Activated naive CD8-positive, alpha-beta T cell (primary cell): ENCODE results near the gene UBXN6.

Experiments used
- H3K27ac Mint-ChIP-seq: one replicate; pipeline ENCODE4 v1.8.0; 2021; ENCODE audit warnings: mixed read lengths
- H3K27me3 Mint-ChIP-seq: one replicate; pipeline ENCODE4 v1.8.0; 2021; ENCODE audit warnings: mixed read lengths
- H3K36me3 Mint-ChIP-seq: one replicate; pipeline ENCODE4 v1.8.0; 2021; ENCODE audit warnings: mixed read lengths
- H3K4me1 Mint-ChIP-seq: one replicate; pipeline ENCODE4 v1.8.0; 2021; ENCODE audit warnings: low read depth, mixed read lengths
- H3K4me3 Mint-ChIP-seq: one replicate; pipeline ENCODE4 v1.8.0; 2021; ENCODE audit warnings: mild to moderate bottlenecking, mixed read lengths
- H3K9me3 Mint-ChIP-seq: one replicate; pipeline ENCODE4 v1.8.0; 2021; ENCODE audit warnings: low read depth, mixed read lengths

The UBXN6 gene

GRCh38 chr19:4416268-4416667, 41.3 kb downstream of the UBXN6 start:
- Mint-ChIP-seq H3K4me3 (no peak overlapping the region), H3K4me1 (no peaks in the 10 kb centered on the region), H3K27me3 (no peaks in the 10 kb centered on the region)

DNA sequence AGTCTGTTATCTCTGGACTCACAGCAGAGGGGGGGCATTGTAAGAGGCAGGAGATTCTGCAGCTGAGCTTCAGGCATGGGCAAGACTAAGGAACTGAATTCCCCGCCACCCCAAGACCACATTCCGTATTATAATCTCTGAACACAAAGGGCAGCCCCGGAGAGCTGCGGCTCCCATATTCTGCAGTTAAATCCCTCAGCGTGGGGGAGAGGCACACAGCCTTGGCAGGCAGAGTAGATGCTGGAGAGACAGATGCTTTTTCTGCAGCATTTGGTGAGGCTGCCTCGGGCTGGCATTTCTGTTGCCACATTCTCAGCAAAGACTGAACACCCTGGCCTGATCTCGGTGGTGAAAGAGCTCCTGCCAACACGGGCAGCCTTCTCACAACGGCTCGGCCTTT, 42.2 kb downstream of the UBXN6 start:
- peaks cover 8% of the 10 kb centered on the region for H3K36me3 Mint-ChIP-seq
- no peaks in the 10 kb centered on the region for H3K4me1 Mint-ChIP-seq
- no peak overlapping the region for H3K27ac Mint-ChIP-seq
- H3K4me3 Mint-ChIP-seq = no peak overlapping the region
- no peaks in the 10 kb centered on the region for H3K9me3 Mint-ChIP-seq
- H3K27me3 Mint-ChIP-seq = no peaks in the 10 kb centered on the region

More at GRCh38 chr19:4416268-4416667, 41.3 kb downstream of the UBXN6 start:
- Mint-ChIP-seq H3K27ac (no peak overlapping the region), H3K9me3 (no peaks in the 10 kb centered on the region), H3K36me3 (peaks cover 8% of the 10 kb centered on the region)

DNA sequence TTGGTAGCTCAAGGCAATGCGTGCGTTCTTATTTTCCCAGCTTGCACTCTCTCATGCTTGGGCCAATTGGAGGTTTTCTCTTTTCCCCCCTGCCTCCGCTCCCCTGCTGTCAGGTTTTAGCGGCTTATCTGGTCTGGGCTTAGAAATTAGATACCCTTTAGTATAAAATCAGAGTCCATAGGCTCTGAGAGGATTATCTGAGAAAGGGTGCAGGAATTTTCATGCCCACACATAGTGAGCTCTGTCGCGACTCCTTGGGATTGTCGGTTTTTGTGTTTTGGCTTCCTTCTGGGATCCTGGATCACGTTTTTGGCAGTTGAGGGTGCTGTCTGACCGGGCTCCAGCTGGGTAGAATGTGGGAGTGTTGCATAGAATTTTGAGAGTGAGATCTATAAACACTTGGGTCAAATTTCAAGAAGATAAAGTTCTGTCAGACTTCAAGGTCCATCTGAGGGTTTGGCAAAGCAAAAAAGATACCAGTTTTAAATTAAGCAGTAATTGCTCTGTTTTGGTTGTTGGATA, 42.7 kb downstream of the UBXN6 start:
- Mint-ChIP-seq H3K36me3 (peaks cover 7% of the 10 kb centered on the region), H3K27ac (no peak overlapping the region), H3K4me1 (no peaks in the 10 kb centered on the region), H3K9me3 (no peaks in the 10 kb centered on the region), H3K27me3 (no peaks in the 10 kb centered on the region), H3K4me3 (no peak overlapping the region)

- no peaks in the 10 kb centered on the region for H3K4me1 Mint-ChIP-seq
- H3K9me3 Mint-ChIP-seq = no peaks in the 10 kb centered on the region
- peaks cover 5% of the 10 kb centered on the region for H3K36me3 Mint-ChIP-seq
- no peak overlapping the region for H3K4me3 Mint-ChIP-seq
- no peak overlapping the region for H3K27ac Mint-ChIP-seq
- H3K27me3 Mint-ChIP-seq = no peaks in the 10 kb centered on the region
Observed at GRCh38 chr19:4414144-4414799, 43.3 kb downstream of the UBXN6 start.

GRCh38 chr19:4413588-4413987, 44.0 kb downstream of the UBXN6 start:
- H3K36me3 Mint-ChIP-seq = peaks cover 5% of the 10 kb centered on the region
- H3K4me3 Mint-ChIP-seq = no peak overlapping the region
- no peaks in the 10 kb centered on the region for H3K27me3 Mint-ChIP-seq
- H3K27ac Mint-ChIP-seq = no peak overlapping the region
- no peaks in the 10 kb centered on the region for H3K4me1 Mint-ChIP-seq
- no peaks in the 10 kb centered on the region for H3K9me3 Mint-ChIP-seq

DNA sequence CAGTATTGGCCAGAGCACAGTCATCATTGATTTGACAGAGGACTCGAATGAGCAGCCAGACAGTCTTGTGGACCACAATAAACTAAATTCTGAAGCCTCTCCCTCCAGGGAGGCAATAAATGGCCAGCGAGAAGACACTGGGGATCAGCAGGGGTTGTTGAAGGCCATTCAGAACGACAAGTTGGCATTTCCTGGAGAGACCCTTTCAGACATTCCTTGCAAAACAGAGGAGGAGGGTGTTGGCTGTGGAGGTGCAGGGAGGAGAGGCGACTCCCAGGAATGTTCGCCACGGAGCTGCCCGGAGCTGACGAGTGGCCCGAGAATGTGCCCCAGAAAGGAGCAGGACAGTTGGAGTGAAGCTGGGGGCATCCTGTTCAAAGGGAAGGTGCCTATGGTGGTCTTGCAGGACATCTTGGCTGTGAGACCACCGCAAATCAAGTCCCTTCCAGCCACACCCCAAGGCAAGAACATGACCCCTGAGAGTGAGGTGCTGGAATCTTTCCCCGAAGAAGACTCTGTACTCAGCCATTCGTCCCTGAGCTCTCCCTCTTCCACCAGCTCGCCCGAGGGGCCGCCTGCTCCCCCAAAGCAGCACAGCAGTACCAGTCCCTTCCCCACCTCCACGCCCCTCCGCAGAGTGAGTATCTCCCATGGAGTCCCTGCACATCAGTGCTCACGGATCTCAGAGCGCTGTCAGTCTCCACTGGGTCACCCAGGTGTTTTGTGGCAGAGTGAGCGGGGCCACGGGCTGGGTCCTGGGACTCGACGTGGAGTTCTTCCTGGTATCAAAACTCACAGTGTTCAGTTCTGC, 48.3 kb downstream of the UBXN6 start:
- H3K36me3 Mint-ChIP-seq = peaks cover 1% of the 10 kb centered on the region
- no peaks in the 10 kb centered on the region for H3K9me3 Mint-ChIP-seq
- H3K4me3 Mint-ChIP-seq = no peak overlapping the region
- H3K27me3 Mint-ChIP-seq = no peaks in the 10 kb centered on the region
- H3K4me1 Mint-ChIP-seq = peaks cover 5% of the 10 kb centered on the region
- H3K27ac Mint-ChIP-seq = no peak overlapping the region

GRCh38 chr19:4406626-4407025, 51.0 kb downstream of the UBXN6 start:
- peaks cover 3% of the 10 kb centered on the region for H3K36me3 Mint-ChIP-seq
- H3K27me3 Mint-ChIP-seq = no peaks in the 10 kb centered on the region
- no peaks in the 10 kb centered on the region for H3K9me3 Mint-ChIP-seq
- H3K4me1 Mint-ChIP-seq = peaks cover 19% of the 10 kb centered on the region
- H3K27ac Mint-ChIP-seq = no peak overlapping the region
- no peak overlapping the region for H3K4me3 Mint-ChIP-seq

GRCh38 chr19:4405977-4406376, 51.6 kb downstream of the UBXN6 start:
- Mint-ChIP-seq H3K4me1 (peaks cover 26% of the 10 kb centered on the region), H3K4me3 (no peak overlapping the region), H3K27ac (no peak overlapping the region), H3K9me3 (no peaks in the 10 kb centered on the region), H3K27me3 (no peaks in the 10 kb centered on the region), H3K36me3 (peaks cover 3% of the 10 kb centered on the region)

DNA sequence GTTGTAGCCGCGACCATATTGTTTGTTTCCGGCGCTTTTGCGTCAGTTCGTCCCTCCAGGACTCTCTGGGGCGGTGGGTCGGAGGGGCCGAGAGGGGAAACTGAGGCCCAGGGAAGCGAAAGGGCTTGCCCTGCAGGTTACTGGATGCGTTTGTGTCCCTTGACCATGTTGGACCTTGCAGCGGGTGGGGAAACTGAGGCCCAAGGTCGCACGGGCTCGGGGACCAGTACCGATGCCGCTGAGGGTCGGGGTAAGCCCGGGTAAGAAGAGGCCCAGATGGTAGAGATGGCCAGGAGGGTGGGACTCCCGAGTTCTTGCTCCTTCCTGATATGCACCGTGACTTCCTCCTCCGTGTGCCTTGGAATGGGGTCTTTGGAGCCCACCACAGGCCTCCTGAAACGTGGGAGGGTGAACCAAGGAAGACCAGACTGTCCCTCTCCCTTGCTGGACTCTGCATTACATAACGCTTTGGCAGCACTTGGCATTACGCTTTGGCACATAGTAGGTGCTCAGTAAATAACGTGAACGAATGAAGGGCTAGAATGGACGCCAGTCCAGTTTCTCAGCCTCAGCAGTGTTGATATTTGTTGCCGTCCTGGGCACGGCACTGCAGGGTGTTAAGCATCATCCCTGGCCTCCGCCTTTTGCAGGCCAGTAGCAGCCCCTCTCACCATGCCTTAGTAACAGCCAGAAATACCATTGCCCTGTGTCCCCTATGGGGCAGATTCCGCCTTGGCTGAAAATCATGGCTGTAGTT, 54.4 kb downstream of the UBXN6 start:
- peaks cover 3% of the 10 kb centered on the region for H3K36me3 Mint-ChIP-seq
- peak overlapping the region; percentile 88 for H3K27ac Mint-ChIP-seq
- H3K9me3 Mint-ChIP-seq = no peaks in the 10 kb centered on the region
- peaks cover 42% of the 10 kb centered on the region for H3K4me1 Mint-ChIP-seq
- H3K4me3 Mint-ChIP-seq = peak overlapping the region; percentile 93
- no peaks in the 10 kb centered on the region for H3K27me3 Mint-ChIP-seq

- Mint-ChIP-seq H3K27me3 (no peaks in the 10 kb centered on the region), H3K9me3 (no peaks in the 10 kb centered on the region), H3K36me3 (peaks cover 3% of the 10 kb centered on the region), H3K27ac (peak within 1 kb of the TSS; percentile 98), H3K4me3 (peak within 1 kb of the TSS; percentile 93), H3K4me1 (peaks cover 48% of the 10 kb centered on the region)
Observed at GRCh38 chr19:4402171-4403004, 55.2 kb downstream of the UBXN6 start, which contains the start of gene CHAF1A. CHAF1A (plus strand) TSS chr19:4402640; CDS start chr19:4402763, 123 bp downstream.

GRCh38 chr19:4401769-4402170, 55.8 kb downstream of the UBXN6 start:
- Mint-ChIP-seq H3K9me3 (no peaks in the 10 kb centered on the region), H3K36me3 (peaks cover 6% of the 10 kb centered on the region), H3K4me1 (peaks cover 52% of the 10 kb centered on the region), H3K4me3 (peak overlapping the region; percentile 93), H3K27ac (peak overlapping the region; percentile 98), H3K27me3 (no peaks in the 10 kb centered on the region)

GRCh38 chr19:4400135-4400936, 57.3 kb downstream of the UBXN6 start, which contains the start of gene SH3GL1:
SH3GL1 (minus strand) TSS chr19:4400547; CDS start chr19:4400368, 179 bp downstream.
- Mint-ChIP-seq H3K4me1 (peaks cover 59% of the 10 kb centered on the region), H3K27me3 (no peaks in the 10 kb centered on the region), H3K36me3 (peaks cover 6% of the 10 kb centered on the region), H3K4me3 (peak within 1 kb of the TSS; percentile 93), H3K9me3 (no peaks in the 10 kb centered on the region), H3K27ac (peak within 1 kb of the TSS; percentile 98)

GRCh38 chr19:4399812-4400134, 57.8 kb downstream of the UBXN6 start:
- Mint-ChIP-seq H3K27me3 (no peaks in the 10 kb centered on the region), H3K27ac (peak overlapping the region; percentile 77), H3K4me3 (peak overlapping the region; percentile 93), H3K36me3 (peaks cover 6% of the 10 kb centered on the region), H3K9me3 (no peaks in the 10 kb centered on the region), H3K4me1 (peaks cover 61% of the 10 kb centered on the region)
